Endothelial cell of umbilical vein (primary cell): Measurements from ENCODE around the gene GCNT2. TPM values are rescaled to one million over a fixed set of nuclear protein-coding genes. Genes with fewer than 3 reads are reported as not detected.

Experiments
- BruUV-seq: library from RNA; stranded (reverse); fragments of 400-500 nt; replicated peaks from 2 replicates; lab custom pipeline; 2021; lab: Mats Ljungman, UMichigan
- CTCF ChIA-PET: fragments of 300-600, 350-600 bp; sonication (Branson Sonifier 250); formaldehyde crosslinking; loops from one replicate; lab custom pipeline; 2021; ENCODE audit warnings: antibody characterized with exemption, inconsistent platforms; lab: Charles Lee
- POLR2A ChIA-PET: fragments of 300-600, 350-600 bp; sonication (Branson Sonifier 250); formaldehyde crosslinking; loops from one replicate; lab custom pipeline; 2021; ENCODE audit warnings: antibody characterized with exemption, inconsistent platforms; lab: Charles Lee
- DNase-seq: peaks from one replicate; pipeline ENCODE4 v3.0.0-alpha.2; 2011; ENCODE audit warnings: low read depth, low spot score
- FAIRE-seq: peaks from 2 replicates; lab custom pipeline; 2011; peaks lifted over from hg19 to GRCh38; lab: Jason Lieb, UNC
- H2AFZ ChIP-seq: 2 replicates; pipeline ENCODE4 v1.6.0; 2012; ENCODE audit warnings: low read depth, low read length, control low read depth, inconsistent platforms
- H3K27ac ChIP-seq: 2 replicates; pipeline ENCODE4 v1.5.1; 2011; ENCODE audit warnings: low read depth, mild to moderate bottlenecking, control low read depth, low read length, moderate library complexity; ENCODE audit not compliant: insufficient read depth
- H3K27me3 ChIP-seq, 2 experiments: 2 replicates each; pipeline versions ENCODE4 v1.6.0 to v1.6.1; 2011; ENCODE audit warnings: low read length in 2 of 2, mixed read lengths in 1 of 2; ENCODE audit not compliant: control insufficient read depth in 2 of 2, insufficient read depth in 2 of 2
- H3K36me3 ChIP-seq, 2 experiments: 2 replicates in 1 of 2; 3 replicates in 1 of 2; pipeline ENCODE4 v1.5.1; 2011; ENCODE audit warnings: low read length in 2 of 2, mild to moderate bottlenecking in 1 of 2, moderate library complexity in 1 of 2; ENCODE audit not compliant: control insufficient read depth in 2 of 2, insufficient read depth in 2 of 2; ENCODE audit errors: extremely low read depth in 1 of 2
- H3K4me1 ChIP-seq: 3 replicates; pipeline ENCODE4 v1.5.1; 2011; ENCODE audit warnings: mild to moderate bottlenecking, low read length; ENCODE audit not compliant: control insufficient read depth, insufficient read depth; ENCODE audit errors: extremely low read depth
- H3K4me2 ChIP-seq: 2 replicates; pipeline ENCODE4 v1.6.1; 2011; ENCODE audit warnings: low read length, control low read depth, mixed read lengths; ENCODE audit not compliant: insufficient read depth
- H3K4me3 ChIP-seq, 3 experiments: fragments of 200-600 bp in 1 of 3; sonication (generic), shearing (Covaris generic) in 1 of 3; replicated peaks in 1 of 3; 2 replicates each; pipeline ENCODE4 v1.5.1; 2011 to 2016; ENCODE audit warnings: control low read depth in 3 of 3, low read length in 3 of 3, mild to moderate bottlenecking in 2 of 3, inconsistent platforms in 1 of 3, low read depth in 1 of 3, moderate library complexity in 1 of 3; ENCODE audit not compliant: insufficient read depth in 1 of 3
- H3K79me2 ChIP-seq: 2 replicates; pipeline ENCODE4 v1.6.0; 2012; ENCODE audit warnings: low read length, inconsistent platforms; ENCODE audit not compliant: control insufficient read depth, insufficient read depth
- H3K9ac ChIP-seq: replicated peaks from 2 replicates; pipeline ENCODE3; 2011; ENCODE audit warnings: low read length, control low read depth; ENCODE audit not compliant: insufficient read depth; ENCODE audit errors: extremely low read depth
- H3K9me1 ChIP-seq: replicated peaks from 3 replicates; pipeline ENCODE4 v1.6.0; 2011; ENCODE audit warnings: mild to moderate bottlenecking, low read length; ENCODE audit not compliant: control insufficient read depth, insufficient read depth; ENCODE audit errors: extremely low read depth
- H3K9me3 ChIP-seq: replicated peaks from 2 replicates; pipeline ENCODE4 v1.5.1; 2012; ENCODE audit warnings: low read length, inconsistent platforms; ENCODE audit not compliant: control insufficient read depth, insufficient read depth
- H4K20me1 ChIP-seq: replicated peaks from 2 replicates; pipeline ENCODE3; 2011; ENCODE audit warnings: mild to moderate bottlenecking, low read length; ENCODE audit not compliant: control insufficient read depth, insufficient read depth; ENCODE audit errors: extremely low read depth
- CTCF ChIP-seq, 2 donors: IDR thresholded peaks; 1 replicate in 1 of 2; 2 replicates in 1 of 2; pipeline ENCODE4 v1.5.1; 2011; ENCODE audit warnings: low read length in 2 of 2, mild to moderate bottlenecking in 2 of 2, moderate library complexity in 2 of 2, control low read depth in 1 of 2, inconsistent platforms in 1 of 2, low read depth in 1 of 2; ENCODE audit not compliant: insufficient read depth in 1 of 2; ENCODE audit errors: extremely low read depth in 1 of 2
- EZH2 ChIP-seq: IDR thresholded peaks from 2 replicates; pipeline ENCODE4 v1.6.1; 2012; ENCODE audit warnings: borderline replicate concordance, low read depth, mild to moderate bottlenecking, moderate library complexity, low read length, inconsistent platforms; ENCODE audit not compliant: severe bottlenecking
- FOS ChIP-seq: IDR thresholded peaks from 2 replicates; pipeline ENCODE4 v1.6.1; 2011; ENCODE audit warnings: mild to moderate bottlenecking, low read length, moderate library complexity, borderline replicate concordance; ENCODE audit not compliant: insufficient read depth
- GATA2 ChIP-seq: IDR thresholded peaks from 2 replicates; pipeline ENCODE4 v1.7.0; 2011; ENCODE audit warnings: low read depth, mild to moderate bottlenecking, moderate library complexity, mixed read lengths, low read length; ENCODE audit not compliant: insufficient read length, insufficient read depth
- JUN ChIP-seq: IDR thresholded peaks from 2 replicates; pipeline ENCODE4 v1.6.1; 2011; ENCODE audit warnings: borderline replicate concordance, low read depth; ENCODE audit not compliant: insufficient read length, insufficient read depth
- MAX ChIP-seq: IDR thresholded peaks from 2 replicates; pipeline ENCODE4 v1.6.1; 2011; ENCODE audit not compliant: insufficient read depth, insufficient read length
- MYC ChIP-seq: IDR thresholded peaks from one replicate; pipeline ENCODE4 v1.6.1; 2011; ENCODE audit warnings: mild to moderate bottlenecking, low read depth, low read length
- POLR2A ChIP-seq: IDR thresholded peaks from 2 replicates; pipeline ENCODE4 v1.6.1; 2012; ENCODE audit warnings: low read depth, mild to moderate bottlenecking, control low read depth, low read length
- POLR2AphosphoS5 ChIP-seq: IDR thresholded peaks from 2 replicates; pipeline ENCODE4 v1.6.1; 2012; ENCODE audit warnings: low read depth, mild to moderate bottlenecking, control low read depth, low read length, moderate library complexity; ENCODE audit not compliant: insufficient read depth
- dilution Hi-C: fragments of 300-500 bp; cut with MboI; formaldehyde crosslinking; loops from one replicate; pipeline ENCODE4 v1.15.0; 2019; ENCODE audit warnings: low sequenced_read_pairs; ENCODE audit not compliant: extremely low pct_ligation_motif_present
- intact Hi-C: fragments of 100-400 bp; cut with micrococcal nuclease; formaldehyde crosslinking; loops from one replicate; pipeline ENCODE4 v1.10.0; 2022
- polyA plus RNA-seq, 4 experiments: library from polyadenylated mRNA; depleted of rRNA in 3 of 4; stranded (reverse) in 3 of 4; unstranded in 1 of 4; fragments of >200 nt; gene quantifications; 2 replicates each; pipeline versions ENCODE4 v1.2.1 to v1.2.3, GENCODE V29; 2011 to 2012; ENCODE audit warnings: missing spikeins in 1 of 4
- total RNA-seq: library from RNA; stranded (reverse); gene quantifications from 2 replicates; pipeline ENCODE4 v1.2.3, GENCODE V29; 2021

GCNT2 gene
- total and polyA plus RNA-seq, 2 donors (not counting 3 experiments of a cell fraction or from before 2014, with no cell fraction given): 3.8 to 10.9 TPM

GRCh38 chr6:10557913-10558312, 36.8 kb downstream of the GCNT2 start:
- H3K36me3 ChIP-seq: no peaks in the 10 kb centered on the region
- ChIA-PET POLR2A (no interaction called here), CTCF (no interaction called here)
- TF ChIP-seq MAX (no peak), EZH2 (no peak), FOS (no peak), POLR2AphosphoS5 (no peak), MYC (no peak), GATA2 (no peak), CTCF (IDR thresholded peaks at IDR 0.05; ENCODE audit: extremely low read depth in 1 of 2, insufficient read depth in 1 of 2, low read depth in 1 of 2, low read length in 2 of 2) (no peak), POLR2A (no peak), JUN (no peak)
- no peak overlapping the region for H3K27ac ChIP-seq
- dilution Hi-C loops (no loop called here), intact Hi-C loops (no loop called here)
- H3K4me1 ChIP-seq: peaks cover 25% of the 10 kb centered on the region
- H2AFZ ChIP-seq: no peak overlapping the region
- H3K4me2 ChIP-seq: no peak overlapping the region
- H3K9ac ChIP-seq: no peak overlapping the region
- no peaks in the 10 kb centered on the region for H3K79me2 ChIP-seq
- no peaks in the 10 kb centered on the region for H3K9me3 ChIP-seq
- no peaks in the 10 kb centered on the region for H4K20me1 ChIP-seq
- FAIRE-seq (no peak), DNase-seq (no peak)
- no TSS peak for BruUV-seq
- no peak overlapping the region for H3K4me3 ChIP-seq
- H3K27me3 ChIP-seq: no peaks in the 10 kb centered on the region
- no peaks in the 10 kb centered on the region for H3K9me1 ChIP-seq
